GM19438 (cell line): Measurements from ENCODE around the gene ADARB2.
"Not testable (repeated sequence)": the region's sequence is repeated elsewhere in the genome, so short reads cannot be mapped to it uniquely, and the experiment has no call there.

Source experiments
- ATAC-seq: cut with Tn5 transposase; IDR thresholded peaks from one replicate; pipeline ENCODE4 v1.9.1; 2021; ENCODE audit warnings: low read depth; ENCODE audit not compliant: unreplicated experiment

ADARB2 gene

GRCh38 chr10:1553951-1554350 lies 183.4 kb downstream of the ADARB2 start:
- no peak for ATAC-seq

- no peak for ATAC-seq
Observed at GRCh38 chr10:1552881-1553670, 184.2 kb downstream of the ADARB2 start.

- no peak for ATAC-seq
Observed at GRCh38 chr10:1552406-1552805, 184.9 kb downstream of the ADARB2 start.

GRCh38 chr10:1551636-1552338 lies 185.5 kb downstream of the ADARB2 start:
- no peak for ATAC-seq

- ATAC-seq: no peak
Observed at GRCh38 chr10:1550616-1551015, 186.7 kb downstream of the ADARB2 start.

DNA sequence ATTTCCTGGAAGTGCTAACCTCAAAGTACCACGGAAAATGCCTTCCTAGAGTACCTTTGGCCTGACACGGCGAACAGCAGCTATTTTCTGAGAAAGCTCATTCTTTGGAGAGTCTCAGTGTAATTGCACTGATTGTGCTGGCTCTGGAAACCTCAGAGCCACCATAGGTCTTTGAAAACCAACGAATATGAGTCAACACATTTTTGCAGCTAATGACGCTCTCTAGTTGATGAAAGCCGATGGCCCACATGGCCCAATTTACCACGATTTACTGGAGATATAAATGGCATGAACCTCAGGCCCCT lies 187.1 kb downstream of the ADARB2 start:
- ATAC-seq: no peak

GRCh38 chr10:1549591-1550290 lies 187.6 kb downstream of the ADARB2 start:
- no peak for ATAC-seq

DNA sequence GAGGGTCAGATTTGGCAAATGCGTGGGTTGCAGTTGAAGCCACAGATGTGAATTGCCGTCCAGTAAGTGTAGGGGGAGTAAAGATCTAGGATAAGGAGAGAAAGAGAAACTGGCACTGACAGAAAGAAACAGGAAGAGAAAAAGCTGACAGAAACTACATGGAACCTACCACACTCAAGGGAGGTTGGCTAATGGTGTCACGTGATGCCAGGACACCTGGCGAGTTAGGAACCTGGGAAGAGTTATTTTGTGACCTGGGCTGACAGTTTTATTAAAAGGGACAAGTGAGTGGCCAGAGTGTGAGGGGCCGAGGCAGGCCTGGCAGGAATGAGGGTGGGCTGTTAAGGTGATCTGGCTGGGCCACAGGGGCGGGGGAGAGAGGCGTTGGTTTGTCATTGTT lies 188.7 kb downstream of the ADARB2 start:
- no peak for ATAC-seq

DNA sequence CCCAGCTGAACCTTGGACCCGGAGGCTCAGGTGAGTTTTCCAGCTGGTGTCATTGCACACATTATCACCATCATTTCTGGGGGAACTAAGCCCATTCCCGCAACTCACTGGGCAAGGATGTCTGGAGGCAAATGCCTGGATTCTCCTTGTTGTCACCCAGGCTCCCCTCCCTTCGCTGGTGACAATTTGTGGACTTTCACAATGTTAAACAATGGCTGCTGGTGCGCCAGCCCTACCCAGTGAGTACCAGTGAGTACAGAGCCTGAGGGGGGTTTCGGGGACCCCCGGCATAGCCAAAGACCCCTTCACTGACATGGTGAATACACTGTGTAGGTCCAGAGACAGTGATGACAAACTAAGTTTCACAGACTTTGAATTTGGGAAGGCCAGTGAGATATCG lies 189.2 kb downstream of the ADARB2 start:
- ATAC-seq: no peak

GRCh38 chr10:1546431-1547110 lies 190.8 kb downstream of the ADARB2 start:
- no peak for ATAC-seq

- no peak for ATAC-seq
Observed at GRCh38 chr10:1545524-1545923, 191.8 kb downstream of the ADARB2 start.

GRCh38 chr10:1544929-1545328 lies 192.4 kb downstream of the ADARB2 start:
- ATAC-seq: no peak

- no peak for ATAC-seq
Observed at GRCh38 chr10:1544209-1544673, 193.1 kb downstream of the ADARB2 start.

GRCh38 chr10:1543596-1543995 lies 193.7 kb downstream of the ADARB2 start:
- no peak for ATAC-seq

DNA sequence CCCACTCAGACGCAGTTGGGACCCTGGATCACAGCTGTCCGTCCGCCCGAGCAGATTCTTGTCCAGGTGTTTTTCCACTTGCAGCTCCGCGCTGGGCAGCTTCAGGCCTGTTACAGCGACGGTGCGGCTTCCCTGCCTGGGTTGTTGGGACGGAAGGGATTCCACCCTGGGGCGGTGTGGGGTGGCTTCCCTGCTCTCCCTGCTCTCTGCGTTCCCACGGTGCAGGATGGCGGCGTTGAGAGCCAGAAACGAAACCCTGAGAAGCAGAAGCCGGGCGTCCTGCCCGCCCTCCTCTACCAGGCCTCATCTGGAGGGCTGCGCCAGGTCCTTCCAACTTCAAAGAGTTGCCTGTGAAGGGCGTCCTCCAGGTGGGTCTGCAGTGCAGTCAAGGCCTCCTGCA lies 194.4 kb downstream of the ADARB2 start:
- no peak for ATAC-seq

- no peak for ATAC-seq
Observed at GRCh38 chr10:1540144-1540543, 197.2 kb downstream of the ADARB2 start.

GRCh38 chr10:1539216-1539615 lies 198.1 kb downstream of the ADARB2 start:
- ATAC-seq: no peak

- ATAC-seq: no peak
Observed at GRCh38 chr10:1538531-1539061, 198.7 kb downstream of the ADARB2 start.

DNA sequence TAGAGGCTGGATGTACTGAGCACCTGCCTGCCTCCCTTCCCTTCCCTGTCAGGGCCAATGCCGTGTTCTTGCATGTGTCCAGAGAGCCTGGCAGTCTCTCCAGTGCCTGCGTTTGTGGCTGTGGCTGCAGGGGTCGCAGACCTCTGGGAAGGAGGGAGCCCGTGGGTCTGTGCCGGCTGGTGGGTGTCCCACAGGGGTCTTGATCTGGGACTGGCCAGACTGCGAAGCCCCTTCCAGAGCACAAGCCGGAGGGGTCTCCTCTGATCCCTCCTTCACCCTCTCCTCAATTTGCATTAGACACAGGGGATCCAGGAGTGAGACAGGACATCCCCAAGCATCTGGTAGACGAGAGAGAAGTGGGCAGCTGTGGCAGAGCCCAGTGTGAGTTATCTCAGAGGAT lies 199.2 kb downstream of the ADARB2 start:
- ATAC-seq: no peak

DNA sequence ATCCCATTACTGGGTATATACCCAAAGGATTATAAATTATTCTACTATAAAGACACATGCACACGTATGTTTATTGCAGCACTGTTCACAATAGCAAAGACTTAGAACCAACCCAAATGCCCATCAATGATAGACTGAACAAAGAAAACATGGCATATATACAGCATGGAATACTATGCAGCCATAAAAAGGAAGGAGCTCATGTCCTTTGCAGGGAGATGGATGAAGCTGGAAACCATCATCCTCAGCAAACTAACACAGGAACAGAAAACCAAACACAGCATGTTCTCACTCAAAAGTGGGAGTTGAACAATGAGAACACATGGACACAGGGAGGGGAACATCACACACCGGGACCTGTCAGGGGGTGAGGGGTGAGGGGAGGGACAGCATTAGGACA lies 199.9 kb downstream of the ADARB2 start:
- ATAC-seq: not testable (repeated sequence)

DNA sequence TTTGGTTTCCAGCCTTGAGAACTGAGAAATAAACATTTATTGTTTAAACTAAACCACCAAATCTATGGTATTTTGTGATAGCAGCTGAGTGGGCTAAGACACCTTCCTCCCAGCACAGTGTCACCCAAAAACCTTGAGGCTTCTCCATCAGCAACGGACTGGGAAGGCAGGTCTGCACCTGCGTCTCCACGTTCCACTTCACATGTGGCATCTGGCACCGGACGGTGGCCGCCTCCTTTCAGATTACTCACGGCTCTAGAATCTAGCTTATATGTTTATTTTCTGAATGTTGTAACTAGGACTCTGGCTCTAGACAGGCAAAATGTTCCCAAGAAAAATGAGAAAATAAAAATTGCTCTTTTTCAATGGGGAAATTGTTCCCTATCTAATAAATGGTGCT lies 201.0 kb downstream of the ADARB2 start:
- ATAC-seq: no peak
